ENCODE data around the gene ZMIZ1. TPM values are rescaled to one million over a fixed set of nuclear protein-coding genes. Genes with fewer than 3 reads are reported as not detected.

The ZMIZ1 gene
- polyA plus RNA-seq, 1 donor = 40.1 TPM

GRCh38 chr10:79166741-79167140 is 98.0 kb downstream of the ZMIZ1 start:
- WGBS (ENCODE audit: insufficient coverage, low lambda C conversion rate) = no CpG with 5 or more reads among the region's 10 CpGs
- H3K27ac ChIP-seq (ENCODE audit: low read length) = no peak overlapping the region
- H3K4me3 ChIP-seq (ENCODE audit: low read length) = no peak overlapping the region
- DNase-seq = no peak
- no peaks in the 10 kb centered on the region for H3K4me1 ChIP-seq (ENCODE audit: control insufficient read depth, insufficient read depth, low read length)
- H3K36me3 ChIP-seq (ENCODE audit: control insufficient read depth, insufficient read depth, low read length) = peaks cover 70% of the 10 kb centered on the region
- H3K9me3 ChIP-seq (ENCODE audit: control insufficient read depth, low read depth, low read length) = no peaks in the 10 kb centered on the region
- H3K27me3 ChIP-seq (ENCODE audit: control insufficient read depth, insufficient read depth, low read length) = no peaks in the 10 kb centered on the region

GRCh38 chr10:79167537-79167936 is 98.8 kb downstream of the ZMIZ1 start:
- Histone ChIP-seq H3K27me3 (ENCODE audit: control insufficient read depth, insufficient read depth, low read length) (no peaks in the 10 kb centered on the region), H3K9me3 (ENCODE audit: control insufficient read depth, low read depth, low read length) (no peaks in the 10 kb centered on the region), H3K27ac (ENCODE audit: low read length) (no peak overlapping the region), H3K36me3 (ENCODE audit: control insufficient read depth, insufficient read depth, low read length) (peaks cover 65% of the 10 kb centered on the region), H3K4me1 (ENCODE audit: control insufficient read depth, insufficient read depth, low read length) (no peaks in the 10 kb centered on the region), H3K4me3 (ENCODE audit: low read length) (no peak overlapping the region)
- no peak for DNase-seq
- no CpG with 5 or more reads among the region's 8 CpGs for WGBS (ENCODE audit: insufficient coverage, low lambda C conversion rate)

- no CpG with 5 or more reads among the region's 5 CpGs for WGBS (ENCODE audit: insufficient coverage, low lambda C conversion rate)
Observed at GRCh38 chr10:79168210-79168609, 99.4 kb downstream of the ZMIZ1 start.

GRCh38 chr10:79170226-79170752 is 101.5 kb downstream of the ZMIZ1 start:
- H3K27ac ChIP-seq (ENCODE audit: low read length) = no peak overlapping the region
- H3K4me1 ChIP-seq (ENCODE audit: control insufficient read depth, insufficient read depth, low read length) = no peaks in the 10 kb centered on the region
- H3K9me3 ChIP-seq (ENCODE audit: control insufficient read depth, low read depth, low read length) = no peaks in the 10 kb centered on the region
- WGBS (ENCODE audit: insufficient coverage, low lambda C conversion rate) = no CpG with 5 or more reads among the region's 4 CpGs
- H3K36me3 ChIP-seq (ENCODE audit: control insufficient read depth, insufficient read depth, low read length) = peaks cover 61% of the 10 kb centered on the region
- H3K27me3 ChIP-seq (ENCODE audit: control insufficient read depth, insufficient read depth, low read length) = no peaks in the 10 kb centered on the region
- H3K4me3 ChIP-seq (ENCODE audit: low read length) = no peak overlapping the region
- DNase-seq = no peak

More at GRCh38 chr10:79168210-79168609, 99.4 kb downstream of the ZMIZ1 start:
- no peaks in the 10 kb centered on the region for H3K9me3 ChIP-seq (ENCODE audit: control insufficient read depth, low read depth, low read length)
- peaks cover 59% of the 10 kb centered on the region for H3K36me3 ChIP-seq (ENCODE audit: control insufficient read depth, insufficient read depth, low read length)
- DNase-seq = no peak
- no peak overlapping the region for H3K27ac ChIP-seq (ENCODE audit: low read length)
- H3K4me3 ChIP-seq (ENCODE audit: low read length) = no peak overlapping the region
- H3K4me1 ChIP-seq (ENCODE audit: control insufficient read depth, insufficient read depth, low read length) = no peaks in the 10 kb centered on the region
- H3K27me3 ChIP-seq (ENCODE audit: control insufficient read depth, insufficient read depth, low read length) = no peaks in the 10 kb centered on the region

- no peaks in the 10 kb centered on the region for H3K9me3 ChIP-seq (ENCODE audit: control insufficient read depth, low read depth, low read length)
- peaks cover 57% of the 10 kb centered on the region for H3K36me3 ChIP-seq (ENCODE audit: control insufficient read depth, insufficient read depth, low read length)
- no CpG with 5 or more reads among the region's 9 CpGs for WGBS (ENCODE audit: insufficient coverage, low lambda C conversion rate)
- H3K4me3 ChIP-seq (ENCODE audit: low read length) = no peak overlapping the region
- no peak overlapping the region for H3K27ac ChIP-seq (ENCODE audit: low read length)
- DNase-seq = no peak
- H3K27me3 ChIP-seq (ENCODE audit: control insufficient read depth, insufficient read depth, low read length) = no peaks in the 10 kb centered on the region
- H3K4me1 ChIP-seq (ENCODE audit: control insufficient read depth, insufficient read depth, low read length) = peaks cover 5% of the 10 kb centered on the region
Observed at GRCh38 chr10:79170993-79171392, 102.2 kb downstream of the ZMIZ1 start.

GRCh38 chr10:79171504-79171903 is 102.7 kb downstream of the ZMIZ1 start:
- no peaks in the 10 kb centered on the region for H3K9me3 ChIP-seq (ENCODE audit: control insufficient read depth, low read depth, low read length)
- peaks cover 5% of the 10 kb centered on the region for H3K4me1 ChIP-seq (ENCODE audit: control insufficient read depth, insufficient read depth, low read length)
- DNase-seq = no peak
- H3K36me3 ChIP-seq (ENCODE audit: control insufficient read depth, insufficient read depth, low read length) = peaks cover 55% of the 10 kb centered on the region
- 100% methylated on average over 1 of the region's 5 CpGs for WGBS (ENCODE audit: insufficient coverage, low lambda C conversion rate)
- H3K27me3 ChIP-seq (ENCODE audit: control insufficient read depth, insufficient read depth, low read length) = no peaks in the 10 kb centered on the region
- no peak overlapping the region for H3K27ac ChIP-seq (ENCODE audit: low read length)
- no peak overlapping the region for H3K4me3 ChIP-seq (ENCODE audit: low read length)

- no peaks in the 10 kb centered on the region for H3K9me3 ChIP-seq (ENCODE audit: control insufficient read depth, low read depth, low read length)
- H3K27ac ChIP-seq (ENCODE audit: low read length) = no peak overlapping the region
- H3K27me3 ChIP-seq (ENCODE audit: control insufficient read depth, insufficient read depth, low read length) = no peaks in the 10 kb centered on the region
- H3K4me1 ChIP-seq (ENCODE audit: control insufficient read depth, insufficient read depth, low read length) = peaks cover 9% of the 10 kb centered on the region
- 100% methylated on average over 1 of the region's 5 CpGs for WGBS (ENCODE audit: insufficient coverage, low lambda C conversion rate)
- no peak for DNase-seq
- peaks cover 50% of the 10 kb centered on the region for H3K36me3 ChIP-seq (ENCODE audit: control insufficient read depth, insufficient read depth, low read length)
- no peak overlapping the region for H3K4me3 ChIP-seq (ENCODE audit: low read length)
Observed at GRCh38 chr10:79172881-79173280, 104.1 kb downstream of the ZMIZ1 start.

- no peaks in the 10 kb centered on the region for H3K27me3 ChIP-seq (ENCODE audit: control insufficient read depth, insufficient read depth, low read length)
- H3K36me3 ChIP-seq (ENCODE audit: control insufficient read depth, insufficient read depth, low read length) = peaks cover 43% of the 10 kb centered on the region
- H3K4me1 ChIP-seq (ENCODE audit: control insufficient read depth, insufficient read depth, low read length) = peaks cover 17% of the 10 kb centered on the region
- DNase-seq = no peak
- H3K4me3 ChIP-seq (ENCODE audit: low read length) = no peak overlapping the region
- no peak overlapping the region for H3K27ac ChIP-seq (ENCODE audit: low read length)
- H3K9me3 ChIP-seq (ENCODE audit: control insufficient read depth, low read depth, low read length) = no peaks in the 10 kb centered on the region
- WGBS (ENCODE audit: insufficient coverage, low lambda C conversion rate) = no CpG with 5 or more reads among the region's 10 CpGs
Observed at GRCh38 chr10:79173582-79174262, 105.0 kb downstream of the ZMIZ1 start.

GRCh38 chr10:79176052-79176501 is 107.3 kb downstream of the ZMIZ1 start:
- H3K36me3 ChIP-seq (ENCODE audit: control insufficient read depth, insufficient read depth, low read length) = peaks cover 48% of the 10 kb centered on the region
- DNase-seq = no peak
- no CpG with 5 or more reads among the region's 10 CpGs for WGBS (ENCODE audit: insufficient coverage, low lambda C conversion rate)
- H3K4me1 ChIP-seq (ENCODE audit: control insufficient read depth, insufficient read depth, low read length) = peaks cover 25% of the 10 kb centered on the region
- no peaks in the 10 kb centered on the region for H3K27me3 ChIP-seq (ENCODE audit: control insufficient read depth, insufficient read depth, low read length)
- H3K27ac ChIP-seq (ENCODE audit: low read length) = no peak overlapping the region
- H3K9me3 ChIP-seq (ENCODE audit: control insufficient read depth, low read depth, low read length) = no peaks in the 10 kb centered on the region
- H3K4me3 ChIP-seq (ENCODE audit: low read length) = no peak overlapping the region

- peaks cover 51% of the 10 kb centered on the region for H3K36me3 ChIP-seq (ENCODE audit: control insufficient read depth, insufficient read depth, low read length)
- no CpG with 5 or more reads among the region's 18 CpGs for WGBS (ENCODE audit: insufficient coverage, low lambda C conversion rate)
- H3K27ac ChIP-seq (ENCODE audit: low read length) = peak overlapping the region; percentile 35
- no peaks in the 10 kb centered on the region for H3K27me3 ChIP-seq (ENCODE audit: control insufficient read depth, insufficient read depth, low read length)
- no peaks in the 10 kb centered on the region for H3K9me3 ChIP-seq (ENCODE audit: control insufficient read depth, low read depth, low read length)
- DNase-seq = no peak
- H3K4me3 ChIP-seq (ENCODE audit: low read length) = no peak overlapping the region
- peaks cover 28% of the 10 kb centered on the region for H3K4me1 ChIP-seq (ENCODE audit: control insufficient read depth, insufficient read depth, low read length)
Observed at GRCh38 chr10:79176949-79177602, 108.3 kb downstream of the ZMIZ1 start.
